GM21381 (cell line): ENCODE results near the gene KHK.

Source experiments
- ATAC-seq: cut with Tn5 transposase; IDR thresholded peaks from one replicate; pipeline ENCODE4 v1.9.1; 2021; ENCODE audit warnings: mild to moderate bottlenecking, moderate library complexity; ENCODE audit not compliant: unreplicated experiment

KHK gene

GRCh38 chr2:27149570-27150405, 63.2 kb downstream of the KHK start:
- ATAC-seq, result no peak
